ENCODE data around the gene RPL22.

The RPL22 gene

GRCh38 chr1:6148497-6149241 is 50.7 kb downstream of the RPL22 start:
- Histone ChIP-seq H3K4me3 (ENCODE audit: low read length) (no peak overlapping the region), H4K20me1 (ENCODE audit: insufficient read depth, low read length) (no peaks in the 10 kb centered on the region), H3K9me2 (replicated peaks; ENCODE audit: insufficient read depth, low read length) (no peaks in the 10 kb centered on the region), H2AFZ (ENCODE audit: low read length) (no peak overlapping the region), H3K9ac (ENCODE audit: low read length) (no peak overlapping the region), H3K4me2 (ENCODE audit: low read depth, low read length) (no peak overlapping the region), H3K27ac (ENCODE audit: low read length) (no peak overlapping the region), H3K79me2 (ENCODE audit: low read length) (no peaks in the 10 kb centered on the region), H3K36me3 (replicated peaks; ENCODE audit: insufficient read depth, low read length) (no peaks in the 10 kb centered on the region), H3K4me1 (ENCODE audit: low read length) (no peaks in the 10 kb centered on the region), H3F3A (ENCODE audit: insufficient read depth, low read length) (no peaks in the 10 kb centered on the region), H3K27me3 (replicated peaks; ENCODE audit: insufficient read depth, low read length) (peaks cover 85% of the 10 kb centered on the region), H3K9me3 (replicated peaks; ENCODE audit: insufficient read depth, low read length) (no peaks in the 10 kb centered on the region)
- TF ChIP-seq CTCF (IDR thresholded peaks at IDR 0.05; ENCODE audit: low read length): no peak
- no peak for TF ChIP-seq EZH2phosphoT487 (IDR thresholded peaks at IDR 0.05; ENCODE audit: low read length)
- TF ChIP-seq EZH2 (optimal IDR thresholded peaks at IDR 0.05; ENCODE audit: low read depth, low read length): no peak
- DNase-seq: no peak

GRCh38 chr1:6145864-6146410 is 53.5 kb downstream of the RPL22 start:
- TF ChIP-seq EZH2 (optimal IDR thresholded peaks at IDR 0.05; ENCODE audit: low read depth, low read length) (no peak), EZH2phosphoT487 (IDR thresholded peaks at IDR 0.05; ENCODE audit: low read length) (no peak)
- no peaks in the 10 kb centered on the region for H3K4me1 ChIP-seq (ENCODE audit: low read length)
- no peaks in the 10 kb centered on the region for H3K9me3 ChIP-seq (replicated peaks; ENCODE audit: insufficient read depth, low read length)
- no peak for DNase-seq
- no peak overlapping the region for H2AFZ ChIP-seq (ENCODE audit: low read length)
- H3K9me2 ChIP-seq (replicated peaks; ENCODE audit: insufficient read depth, low read length): no peaks in the 10 kb centered on the region
- H3F3A ChIP-seq (ENCODE audit: insufficient read depth, low read length): no peaks in the 10 kb centered on the region
- H3K9ac ChIP-seq (ENCODE audit: low read length): no peak overlapping the region
- H3K36me3 ChIP-seq (replicated peaks; ENCODE audit: insufficient read depth, low read length): no peaks in the 10 kb centered on the region
- no peaks in the 10 kb centered on the region for H3K79me2 ChIP-seq (ENCODE audit: low read length)
- no peaks in the 10 kb centered on the region for H4K20me1 ChIP-seq (ENCODE audit: insufficient read depth, low read length)
- no peak overlapping the region for H3K4me3 ChIP-seq (ENCODE audit: low read length)
- peaks cover 81% of the 10 kb centered on the region for H3K27me3 ChIP-seq (replicated peaks; ENCODE audit: insufficient read depth, low read length)
- H3K4me2 ChIP-seq (ENCODE audit: low read depth, low read length): no peak overlapping the region
- H3K27ac ChIP-seq (ENCODE audit: low read length): no peak overlapping the region

GRCh38 chr1:6145396-6145750 is 54.0 kb downstream of the RPL22 start:
- no peak for TF ChIP-seq EZH2 (optimal IDR thresholded peaks at IDR 0.05; ENCODE audit: low read depth, low read length)
- TF ChIP-seq CTCF (IDR thresholded peaks at IDR 0.05; ENCODE audit: low read length): no peak
- TF ChIP-seq EZH2phosphoT487 (IDR thresholded peaks at IDR 0.05; ENCODE audit: low read length): no peak

More at GRCh38 chr1:6145396-6145750, 54.0 kb downstream of the RPL22 start:
- Histone ChIP-seq H3K4me1 (ENCODE audit: low read length) (no peaks in the 10 kb centered on the region), H3F3A (ENCODE audit: insufficient read depth, low read length) (no peaks in the 10 kb centered on the region), H3K36me3 (replicated peaks; ENCODE audit: insufficient read depth, low read length) (no peaks in the 10 kb centered on the region), H2AFZ (ENCODE audit: low read length) (no peak overlapping the region), H3K79me2 (ENCODE audit: low read length) (no peaks in the 10 kb centered on the region), H3K27me3 (replicated peaks; ENCODE audit: insufficient read depth, low read length) (peaks cover 81% of the 10 kb centered on the region), H3K9me3 (replicated peaks; ENCODE audit: insufficient read depth, low read length) (no peaks in the 10 kb centered on the region), H4K20me1 (ENCODE audit: insufficient read depth, low read length) (no peaks in the 10 kb centered on the region), H3K9me2 (replicated peaks; ENCODE audit: insufficient read depth, low read length) (no peaks in the 10 kb centered on the region), H3K27ac (ENCODE audit: low read length) (no peak overlapping the region), H3K4me2 (ENCODE audit: low read depth, low read length) (no peak overlapping the region), H3K4me3 (ENCODE audit: low read length) (no peak overlapping the region), H3K9ac (ENCODE audit: low read length) (no peak overlapping the region)
- DNase-seq: no peak

Measured in MM.1S (cell line).